Activated CD4-positive, alpha-beta memory T cell treated with anti-CD3 and anti-CD28 coated beads for 36 hours (primary cell): Measurements from ENCODE around the gene UBASH3B. TPM values are rescaled to one million over a fixed set of nuclear protein-coding genes. Genes with fewer than 3 reads are reported as not detected.

Source experiments
- CTCF ChIA-PET: fragments of 350-600 bp; sonication (Branson Sonifier 250); formaldehyde crosslinking; loops from one replicate; lab custom pipeline; 2021; ENCODE audit warnings: antibody characterized with exemption, inconsistent platforms; lab: Charles Lee
- POLR2A ChIA-PET: fragments of 350-600 bp; sonication (Branson Sonifier 250); formaldehyde crosslinking; loops from one replicate; lab custom pipeline; 2021; ENCODE audit warnings: antibody characterized with exemption; lab: Charles Lee
- DNase-seq: peaks from one replicate; pipeline ENCODE4 v3.0.0-alpha.2; 2020
- H3K27ac Mint-ChIP-seq: one replicate; pipeline ENCODE4 v1.8.0; 2021; ENCODE audit warnings: mixed read lengths
- H3K27me3 Mint-ChIP-seq: one replicate; pipeline ENCODE4 v1.8.0; 2021; ENCODE audit warnings: mixed read lengths
- H3K36me3 Mint-ChIP-seq: one replicate; pipeline ENCODE4 v1.8.0; 2021; ENCODE audit warnings: mixed read lengths
- H3K4me1 Mint-ChIP-seq: one replicate; pipeline ENCODE4 v1.8.0; 2021; ENCODE audit warnings: low read depth, mixed read lengths
- H3K4me3 Mint-ChIP-seq: one replicate; pipeline ENCODE4 v1.8.0; 2021; ENCODE audit warnings: mild to moderate bottlenecking, mixed read lengths
- H3K9me3 Mint-ChIP-seq: one replicate; pipeline ENCODE4 v1.8.0; 2021; ENCODE audit warnings: mixed read lengths
- intact Hi-C: fragments of 100-400 bp; cut with micrococcal nuclease; formaldehyde crosslinking; loops from one replicate; pipeline ENCODE4 v1.15.1; 2023
- total RNA-seq, 2 experiments: library from RNA; stranded (reverse); gene quantifications; one replicate each; pipeline ENCODE4 v1.2.3, GENCODE V29; 2021

The UBASH3B gene
- total RNA-seq, 2 experiments from 2014 or later, result 18.8 to 20.8 TPM

GRCh38 chr11:122681735-122682134 lies 26.2 kb downstream of the UBASH3B start:
- Mint-ChIP-seq H3K27ac (no peak overlapping the region), H3K9me3 (no peaks in the 10 kb centered on the region), H3K4me1 (peaks cover 29% of the 10 kb centered on the region), H3K36me3 (no peaks in the 10 kb centered on the region), H3K4me3 (no peak overlapping the region), H3K27me3 (no peaks in the 10 kb centered on the region)
- ChIA-PET POLR2A (no interaction called here), CTCF (no interaction called here)
- no peak for DNase-seq
- intact Hi-C loops, result no loop called here

- peaks cover 30% of the 10 kb centered on the region for H3K4me1 Mint-ChIP-seq
- DNase-seq, result no peak
- no peaks in the 10 kb centered on the region for H3K36me3 Mint-ChIP-seq
- intact Hi-C loops, result no loop called here
- ChIA-PET CTCF (no interaction called here), POLR2A (no interaction called here)
- no peaks in the 10 kb centered on the region for H3K9me3 Mint-ChIP-seq
- H3K27me3 Mint-ChIP-seq, result no peaks in the 10 kb centered on the region
- H3K27ac Mint-ChIP-seq, result no peak overlapping the region
- H3K4me3 Mint-ChIP-seq, result no peak overlapping the region
These were observed 26.9 kb downstream of the UBASH3B start for GRCh38 chr11:122682464-122682863.

- no peaks in the 10 kb centered on the region for H3K9me3 Mint-ChIP-seq
- intact Hi-C loops, result no loop called here
- H3K4me1 Mint-ChIP-seq, result peaks cover 38% of the 10 kb centered on the region
- H3K36me3 Mint-ChIP-seq, result no peaks in the 10 kb centered on the region
- ChIA-PET CTCF (interaction anchor here (0.6 kb wide), 1 partner anchor 654 kb away, joined by 3 read pairs; no protein-coding TSS in a partner anchor), POLR2A (no interaction called here)
- no peak for DNase-seq
- no peak overlapping the region for H3K4me3 Mint-ChIP-seq
- no peaks in the 10 kb centered on the region for H3K27me3 Mint-ChIP-seq
- H3K27ac Mint-ChIP-seq, result no peak overlapping the region
These were observed 29.5 kb downstream of the UBASH3B start for GRCh38 chr11:122685041-122685440.

- H3K9me3 Mint-ChIP-seq, result no peaks in the 10 kb centered on the region
- peaks cover 47% of the 10 kb centered on the region for H3K4me1 Mint-ChIP-seq
- no peak overlapping the region for H3K27ac Mint-ChIP-seq
- intact Hi-C loops, result no loop called here
- POLR2A ChIA-PET, result interaction anchor here (0.6 to 1.3 kb wide), 4 partner anchors 10 to 31 kb away, joined by 3 to 5 read pairs (median 4); partner anchors contain the start of gene UBASH3B
- CTCF ChIA-PET, result interaction anchor here (1.7 kb wide), 1 partner anchor 41 kb away, joined by 4 read pairs; no protein-coding TSS in a partner anchor
- no peaks in the 10 kb centered on the region for H3K27me3 Mint-ChIP-seq
- no peak overlapping the region for H3K4me3 Mint-ChIP-seq
- DNase-seq, result no peak
- no peaks in the 10 kb centered on the region for H3K36me3 Mint-ChIP-seq
These were observed 30.6 kb downstream of the UBASH3B start for GRCh38 chr11:122686111-122686510.

GRCh38 chr11:122690384-122690783 lies 34.9 kb downstream of the UBASH3B start:
- Mint-ChIP-seq H3K4me3 (peak overlapping the region; percentile 56), H3K27ac (peak overlapping the region; percentile 76), H3K27me3 (no peaks in the 10 kb centered on the region), H3K4me1 (peaks cover 73% of the 10 kb centered on the region), H3K36me3 (no peaks in the 10 kb centered on the region), H3K9me3 (no peaks in the 10 kb centered on the region)
- POLR2A ChIA-PET, result interaction anchor here (0.7 to 1.1 kb wide), 3 partner anchors 14 to 81 kb away, joined by 3 read pairs; no protein-coding TSS in a partner anchor
- intact Hi-C loops, result no loop called here
- peak; percentile 25 for DNase-seq
- CTCF ChIA-PET, result interaction anchor here (1.3 to 1.4 kb wide), 2 partner anchors 64 to 65 kb away, joined by 6 to 7 read pairs; no protein-coding TSS in a partner anchor

- CTCF ChIA-PET, result interaction anchor here (0.7 to 1.4 kb wide), 5 partner anchors 16 to 105 kb away, joined by 3 to 7 read pairs (median 6); no protein-coding TSS in a partner anchor
- H3K9me3 Mint-ChIP-seq, result no peaks in the 10 kb centered on the region
- H3K27me3 Mint-ChIP-seq, result no peaks in the 10 kb centered on the region
- DNase-seq, result peak; percentile 32
- peak overlapping the region; percentile 56 for H3K4me3 Mint-ChIP-seq
- intact Hi-C loops, result no loop called here
- H3K4me1 Mint-ChIP-seq, result peaks cover 76% of the 10 kb centered on the region
- POLR2A ChIA-PET, result interaction anchor here (0.7 to 1.2 kb wide), 2 partner anchors 35 to 81 kb away, joined by 3 read pairs; no protein-coding TSS in a partner anchor
- no peaks in the 10 kb centered on the region for H3K36me3 Mint-ChIP-seq
- peak overlapping the region; percentile 76 for H3K27ac Mint-ChIP-seq
These were observed 35.5 kb downstream of the UBASH3B start for GRCh38 chr11:122690801-122691548.

GRCh38 chr11:122691549-122692150 lies 36.1 kb downstream of the UBASH3B start:
- intact Hi-C loops, result no loop called here

GRCh38 chr11:122692444-122692843 lies 36.9 kb downstream of the UBASH3B start:
- no peaks in the 10 kb centered on the region for H3K9me3 Mint-ChIP-seq
- CTCF ChIA-PET, result interaction anchor here (1.4 kb wide), 1 partner anchor 103 kb away, joined by 6 read pairs; no protein-coding TSS in a partner anchor
- peaks cover 76% of the 10 kb centered on the region for H3K4me1 Mint-ChIP-seq
- no peak overlapping the region for H3K27ac Mint-ChIP-seq
- no peaks in the 10 kb centered on the region for H3K36me3 Mint-ChIP-seq
- H3K4me3 Mint-ChIP-seq, result no peak overlapping the region
- POLR2A ChIA-PET, result no interaction called here
- DNase-seq, result no peak
- H3K27me3 Mint-ChIP-seq, result no peaks in the 10 kb centered on the region
- intact Hi-C loops, result no loop called here

More at GRCh38 chr11:122691549-122692150, 36.1 kb downstream of the UBASH3B start:
- peak overlapping the region; percentile 76 for H3K27ac Mint-ChIP-seq
- ChIA-PET POLR2A (interaction anchor here (1.2 kb wide), 1 partner anchor 36 kb away, joined by 3 read pairs; no protein-coding TSS in a partner anchor), CTCF (interaction anchor here (0.7 to 1.4 kb wide), 5 partner anchors 17 to 104 kb away, joined by 3 to 7 read pairs (median 6); no protein-coding TSS in a partner anchor)
- H3K4me1 Mint-ChIP-seq, result peaks cover 76% of the 10 kb centered on the region
- H3K9me3 Mint-ChIP-seq, result no peaks in the 10 kb centered on the region
- peak overlapping the region; percentile 56 for H3K4me3 Mint-ChIP-seq
- H3K36me3 Mint-ChIP-seq, result no peaks in the 10 kb centered on the region
- no peak for DNase-seq
- no peaks in the 10 kb centered on the region for H3K27me3 Mint-ChIP-seq

GRCh38 chr11:122695076-122695615 lies 39.6 kb downstream of the UBASH3B start:
- peaks cover 86% of the 10 kb centered on the region for H3K4me1 Mint-ChIP-seq
- CTCF ChIA-PET, result interaction anchor here (1.9 to 4.3 kb wide), 3 partner anchors 29 to 86 kb away, joined by 6 to 25 read pairs (median 11); no protein-coding TSS in a partner anchor
- no peak overlapping the region for H3K4me3 Mint-ChIP-seq
- no peaks in the 10 kb centered on the region for H3K27me3 Mint-ChIP-seq
- DNase-seq, result no peak
- POLR2A ChIA-PET, result no interaction called here
- no peaks in the 10 kb centered on the region for H3K36me3 Mint-ChIP-seq
- H3K27ac Mint-ChIP-seq, result no peak overlapping the region
- intact Hi-C loops, result loop anchor here (5.0 kb wide), 1 partner anchor 367 kb away; the partner anchor contains the start of gene HSPA8
- H3K9me3 Mint-ChIP-seq, result no peaks in the 10 kb centered on the region

- ChIA-PET POLR2A (interaction anchor here (0.6 to 3.3 kb wide), 11 partner anchors 10 to 365 kb away, joined by 3 to 21 read pairs (median 5); partner anchors contain the start of gene HSPA8), CTCF (interaction anchor here (0.9 to 4.3 kb wide), 19 partner anchors 10 to 355 kb away, joined by 3 to 25 read pairs (median 4); partner anchors contain the start of gene UBASH3B)
- H3K4me1 Mint-ChIP-seq, result peaks cover 87% of the 10 kb centered on the region
- peak; percentile 86 for DNase-seq
- H3K36me3 Mint-ChIP-seq, result no peaks in the 10 kb centered on the region
- intact Hi-C loops, result loop anchor here (1.0 to 5.0 kb wide), 6 partner anchors 9 to 366 kb away; partner anchors contain the start of genes HSPA8 and UBASH3B
- peak overlapping the region; percentile 73 for H3K27ac Mint-ChIP-seq
- peak overlapping the region; percentile 50 for H3K4me3 Mint-ChIP-seq
- H3K27me3 Mint-ChIP-seq, result no peaks in the 10 kb centered on the region
- no peaks in the 10 kb centered on the region for H3K9me3 Mint-ChIP-seq
These were observed 41.1 kb downstream of the UBASH3B start for GRCh38 chr11:122696662-122697061.

GRCh38 chr11:122697636-122698167 lies 42.2 kb downstream of the UBASH3B start:
- ChIA-PET POLR2A (interaction anchor here (0.7 to 3.3 kb wide), 6 partner anchors 23 to 356 kb away, joined by 3 to 21 read pairs (median 4); no protein-coding TSS in a partner anchor), CTCF (interaction anchor here (0.9 to 4.3 kb wide), 13 partner anchors 19 to 354 kb away, joined by 3 to 25 read pairs (median 4); partner anchors contain the start of gene UBASH3B)
- intact Hi-C loops, result loop anchor here (1.0 to 5.0 kb wide), 5 partner anchors 10 to 365 kb away; partner anchors contain the start of gene HSPA8
- Mint-ChIP-seq H3K27ac (peak overlapping the region; percentile 75), H3K4me3 (peak overlapping the region; percentile 57), H3K4me1 (peaks cover 80% of the 10 kb centered on the region), H3K36me3 (no peaks in the 10 kb centered on the region), H3K27me3 (no peaks in the 10 kb centered on the region), H3K9me3 (no peaks in the 10 kb centered on the region)
- peak; percentile 65 for DNase-seq
